Bronchial epithelial cell (primary cell): ENCODE data around the gene SFTPA2. TPM values are rescaled to one million over a fixed set of nuclear protein-coding genes. Genes with fewer than 3 reads are reported as not detected.

Experiments
- DNase-seq: peaks from one replicate; pipeline ENCODE4 v3.0.0-alpha.2; 2010; ENCODE audit warnings: low read depth
- FAIRE-seq: peaks from 2 replicates; lab custom pipeline; 2011; peaks lifted over from hg19 to GRCh38; lab: Jason Lieb, UNC
- H3K27me3 ChIP-seq: 2 replicates; pipeline ENCODE4 v1.5.1; 2011; ENCODE audit warnings: low read length; ENCODE audit not compliant: control insufficient read depth, insufficient read depth
- H3K36me3 ChIP-seq: 2 replicates; pipeline ENCODE4 v1.5.1; 2011; ENCODE audit warnings: low read length; ENCODE audit not compliant: control insufficient read depth, insufficient read depth
- H3K4me3 ChIP-seq: 2 replicates; pipeline ENCODE4 v1.5.1; 2011; ENCODE audit warnings: mild to moderate bottlenecking, low read depth, low read length, control low read depth
- CTCF ChIP-seq: IDR thresholded peaks from 2 replicates; pipeline ENCODE4 v1.5.1; 2011; ENCODE audit warnings: mild to moderate bottlenecking, moderate library complexity, low read length, control low read depth, inconsistent platforms; ENCODE audit not compliant: insufficient read depth, severe bottlenecking
- total RNA-seq: library from RNA; depleted of rRNA; stranded (reverse); fragments of >200 nt; gene quantifications from 2 replicates; pipeline ENCODE4 v1.2.1, GENCODE V29; 2014

The SFTPA2 gene
- total RNA-seq, 1 donor from 2014 or later = not detected

- Histone ChIP-seq H3K4me3 (no peak overlapping the region), H3K27me3 (peaks cover 11% of the 10 kb centered on the region), H3K36me3 (no peaks in the 10 kb centered on the region)
- FAIRE-seq = no peak
- no peak for TF ChIP-seq CTCF
- no peak for DNase-seq
These were observed 52.6 kb downstream of the SFTPA2 start for GRCh38 chr10:79507440-79508167.

Other genes with a start within 250 kb of the SFTPA2 start
- gene PPIF, start 212.9 kb downstream of the SFTPA2 start, total RNA-seq = 19.5 and 27.1 TPM in 2 replicates
- gene ZCCHC24, start 114.8 kb downstream of the SFTPA2 start, total RNA-seq = 0.53 and 0.90 TPM in 2 replicates
- 0.26 TPM in 2 replicates for gene EIF5AL1, start 47.9 kb downstream of the SFTPA2 start, total RNA-seq
- not detected in 2 replicates for gene SFTPA1, start 50.5 kb upstream of the SFTPA2 start, total RNA-seq
- gene NUTM2B, start 142.8 kb upstream of the SFTPA2 start, total RNA-seq = 0.26 and 1.0 TPM in 2 replicates